NCI-H146 (cell line): ENCODE results near the gene CHST15.
"Not testable (repeated sequence)": the region's sequence is repeated elsewhere in the genome, so short reads cannot be mapped to it uniquely, and the experiment has no call there.

Source experiments
- DNase-seq: peaks from one replicate; lab custom pipeline; 2025; lab: John Stamatoyannopoulos, UW

CHST15 gene

DNA sequence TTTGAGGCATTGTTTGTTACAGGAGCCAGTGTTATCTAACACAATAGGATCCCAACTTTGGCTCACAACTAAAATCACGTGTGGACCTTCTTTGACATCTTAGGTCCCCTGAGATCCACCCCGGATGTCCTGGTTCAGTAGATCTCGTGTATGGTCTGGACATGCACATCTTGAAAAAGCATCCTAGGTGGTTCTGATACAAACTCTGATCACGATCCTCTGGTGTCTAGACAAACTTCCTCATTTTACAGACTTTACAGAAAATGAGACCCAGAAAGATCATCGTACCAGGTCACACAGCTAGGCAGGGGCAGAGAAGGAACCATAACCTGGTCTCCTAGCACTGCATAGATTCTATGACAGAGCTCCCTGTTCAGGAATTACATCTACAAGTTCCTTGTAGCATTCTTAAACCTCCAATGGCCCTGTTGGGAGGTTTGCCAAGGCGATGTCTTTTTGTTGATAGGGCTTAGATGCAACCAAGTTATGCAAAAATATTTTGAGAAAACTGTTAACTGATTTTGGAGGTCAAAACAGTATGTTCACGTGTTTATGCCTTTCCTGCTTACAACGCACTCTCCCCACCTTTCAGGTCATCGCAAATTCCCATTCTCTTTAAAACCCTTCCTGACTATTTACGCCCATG is 30.8 kb upstream of the CHST15 start:
- DNase-seq: no peak

DNA sequence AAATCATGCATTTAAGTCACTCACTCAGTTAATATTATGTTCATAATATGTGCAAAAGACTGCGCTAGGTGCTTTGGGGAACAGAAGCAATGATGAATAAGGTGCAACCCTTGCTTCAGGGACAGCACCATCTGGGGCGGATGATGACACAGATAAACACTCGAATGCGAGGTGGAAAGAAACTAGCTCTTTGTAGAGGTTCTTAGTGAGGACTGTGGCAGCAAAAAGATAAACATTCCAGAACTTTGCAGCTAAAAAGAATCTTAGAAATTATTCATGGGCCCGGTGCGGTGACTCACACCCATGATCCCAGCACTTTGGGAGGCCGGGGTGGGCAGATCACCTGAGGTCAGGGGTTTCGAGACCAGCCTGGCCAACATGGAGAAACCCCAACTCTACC is 29.8 kb upstream of the CHST15 start:
- no peak for DNase-seq

DNA sequence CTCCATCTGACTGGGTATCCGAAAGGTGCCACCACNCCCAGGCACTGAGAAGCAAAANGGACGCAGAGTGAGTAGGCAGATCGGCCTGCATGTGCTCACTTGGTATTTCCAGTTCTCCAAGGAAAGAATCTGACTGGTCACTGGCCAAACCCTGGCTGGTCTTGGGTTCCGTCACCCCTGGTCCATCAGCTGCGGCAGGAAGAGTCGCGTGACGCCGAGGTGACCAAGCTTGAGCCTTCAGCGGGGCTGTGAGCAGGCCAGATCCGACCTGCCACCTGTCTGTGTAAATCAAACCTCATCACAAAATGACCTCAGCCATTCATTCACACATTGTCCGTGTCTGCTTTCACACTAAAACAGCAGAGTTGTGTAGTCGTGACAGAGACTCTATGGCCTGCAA is 28.8 kb upstream of the CHST15 start:
- no peak for DNase-seq

DNA sequence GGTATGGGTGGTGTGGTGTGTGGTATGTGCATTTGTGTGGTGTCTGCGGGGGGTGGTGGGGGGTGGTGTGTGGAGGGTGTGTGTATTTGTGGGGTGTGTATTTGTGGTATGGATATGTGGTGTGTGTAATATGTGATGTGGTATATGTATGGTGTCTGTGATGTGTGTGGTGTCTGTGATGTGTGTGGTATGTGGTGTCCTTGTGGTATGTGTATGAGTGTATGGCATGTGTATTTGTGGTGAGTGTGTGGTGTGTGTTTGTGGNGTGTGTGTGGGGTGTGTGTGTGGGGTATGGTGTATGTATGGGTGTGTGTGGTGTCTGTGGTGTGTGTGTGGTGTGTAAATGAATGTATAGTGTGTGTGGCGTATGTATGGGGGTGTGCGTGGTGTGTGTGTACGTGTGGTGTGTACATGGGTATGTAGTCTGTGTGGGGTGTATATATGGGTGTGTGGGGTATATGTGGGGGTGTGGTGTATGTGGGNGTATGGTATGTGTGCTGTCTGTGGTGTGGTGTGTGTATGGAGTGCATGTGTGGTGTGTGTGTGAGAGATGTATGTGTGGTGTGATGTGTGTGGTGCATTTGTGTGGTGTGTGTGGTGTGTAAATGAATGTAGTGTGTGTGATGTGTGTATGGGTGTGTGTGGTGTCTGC is 27.1 kb upstream of the CHST15 start:
- DNase-seq: no peak

DNA sequence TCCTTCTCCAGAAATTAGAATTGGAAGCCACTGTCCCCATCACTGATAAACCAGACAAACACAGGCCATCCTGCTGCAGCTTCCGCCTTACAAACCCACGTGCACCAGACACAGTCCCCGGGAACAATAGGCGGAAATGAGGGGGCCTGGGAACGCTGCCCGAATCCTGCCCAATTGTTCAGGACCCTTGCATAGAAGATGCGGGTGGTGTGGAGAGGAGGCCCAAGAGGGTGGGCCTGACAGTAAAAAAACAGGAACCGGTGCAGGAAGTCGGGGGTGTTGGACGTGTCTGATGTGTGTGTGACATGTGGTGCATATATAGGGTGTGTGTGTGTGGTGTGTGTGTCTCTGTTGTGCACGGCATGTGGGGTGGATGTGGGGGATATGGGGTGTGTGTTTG is 26.5 kb upstream of the CHST15 start:
- no peak for DNase-seq

DNA sequence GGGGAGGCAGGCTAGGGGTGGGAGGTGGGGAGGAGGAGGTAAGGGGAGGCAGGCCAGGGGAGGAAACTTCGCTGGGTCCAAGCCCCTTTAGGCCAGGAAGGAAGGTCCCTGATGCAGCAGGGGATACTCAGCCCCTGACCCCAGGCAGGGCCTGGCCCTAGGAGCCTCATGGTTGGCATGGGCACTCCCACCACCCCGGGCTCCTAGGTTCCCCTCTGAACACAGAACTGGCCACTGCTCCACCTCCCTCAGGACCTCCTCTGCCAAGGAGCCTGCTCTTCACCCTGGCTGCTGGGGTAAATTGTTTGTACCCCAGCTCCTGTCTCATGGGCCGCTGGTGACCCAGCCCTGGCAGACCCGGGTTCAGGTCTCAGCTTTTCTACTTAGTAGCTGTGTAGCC is 25.8 kb upstream of the CHST15 start:
- no peak for DNase-seq

DNA sequence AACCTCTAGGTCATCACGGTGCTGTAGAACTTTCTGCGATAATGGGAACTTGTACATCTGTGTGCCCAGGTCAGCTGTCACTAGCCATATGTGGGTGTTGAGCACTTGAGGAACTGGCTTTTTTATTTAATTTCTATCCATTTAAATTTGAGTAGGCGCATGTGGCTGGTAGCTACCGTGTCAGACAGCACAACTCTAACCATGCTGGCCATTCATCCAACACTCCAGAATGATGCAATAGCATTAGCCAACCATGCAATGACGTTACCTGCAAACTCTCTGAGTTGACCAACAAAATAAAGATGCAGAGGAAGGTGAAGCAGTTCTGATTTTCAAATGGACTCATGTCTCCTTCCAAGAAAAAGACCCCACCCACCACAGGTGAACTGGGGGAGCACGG is 24.4 kb upstream of the CHST15 start:
- no peak for DNase-seq

DNA sequence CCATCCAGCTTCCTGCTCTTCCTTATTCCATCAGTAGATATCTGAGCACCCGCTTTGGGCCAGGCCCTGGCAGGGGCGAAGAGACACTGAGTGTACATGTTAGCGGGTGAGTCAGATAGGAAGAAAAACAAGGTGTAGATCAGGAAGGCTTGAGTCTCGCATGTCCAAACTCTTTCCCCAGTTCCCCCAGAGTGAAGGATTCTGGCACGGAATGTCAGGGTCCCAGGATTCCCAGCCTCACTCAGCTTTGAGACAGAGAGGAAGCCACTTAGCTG is 24.1 kb upstream of the CHST15 start:
- DNase-seq: no peak

DNA sequence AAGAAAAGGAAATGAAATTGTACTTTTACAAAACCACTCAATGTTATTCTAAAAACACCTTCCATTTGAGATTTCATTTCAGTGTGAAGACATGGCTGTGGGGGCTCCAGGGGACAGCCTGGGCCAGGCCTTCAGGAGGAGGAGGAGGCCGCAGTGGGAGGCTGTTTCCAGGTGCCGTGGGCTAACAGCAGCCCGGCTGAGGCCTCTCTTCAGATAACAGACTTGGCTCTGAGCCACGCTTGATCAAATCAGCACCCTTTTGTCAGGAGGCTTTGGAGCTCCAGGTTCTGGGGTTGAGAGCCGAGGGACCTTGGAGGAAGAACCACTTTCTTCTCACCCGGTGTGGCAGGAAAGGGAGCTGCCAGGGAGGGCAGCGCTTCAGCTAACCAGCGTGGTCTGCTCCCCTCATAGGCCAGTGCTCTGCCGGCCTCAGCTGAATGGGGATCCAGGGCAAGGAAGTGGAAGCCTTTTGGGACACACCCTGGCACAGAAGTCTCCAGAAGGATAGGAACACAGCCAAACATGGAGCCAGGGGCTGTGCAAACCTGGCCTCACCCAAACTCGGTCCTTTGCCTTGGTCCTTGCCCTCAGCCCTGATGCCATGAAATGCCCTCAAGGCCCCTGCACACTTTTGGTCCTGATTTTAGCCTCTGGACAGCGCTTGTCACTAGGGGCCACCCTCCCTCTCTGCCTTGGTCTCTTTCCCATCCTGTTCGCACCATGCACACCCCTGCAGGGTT is 23.5 kb upstream of the CHST15 start:
- peak; percentile 29 for DNase-seq

DNA sequence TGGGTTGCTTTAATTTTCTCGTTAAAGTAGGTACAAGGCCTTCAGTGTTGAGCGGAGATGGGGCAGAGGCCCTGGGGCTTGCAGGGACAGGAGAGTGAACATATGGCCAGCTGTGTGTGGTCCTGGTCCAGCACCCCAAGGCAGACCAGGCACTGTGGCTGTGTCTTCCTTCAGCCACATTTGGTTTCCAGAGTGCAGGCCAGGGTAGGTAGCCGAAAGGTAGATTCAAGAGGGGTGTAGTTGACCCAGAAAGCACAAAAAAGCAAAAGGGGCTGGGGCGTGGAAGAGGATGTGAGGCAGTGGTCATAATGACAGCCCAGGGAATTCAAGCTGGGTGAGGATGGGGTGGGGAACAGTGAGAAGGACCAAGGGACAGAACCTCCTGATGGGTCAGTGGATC is 21.3 kb upstream of the CHST15 start:
- no peak for DNase-seq

DNA sequence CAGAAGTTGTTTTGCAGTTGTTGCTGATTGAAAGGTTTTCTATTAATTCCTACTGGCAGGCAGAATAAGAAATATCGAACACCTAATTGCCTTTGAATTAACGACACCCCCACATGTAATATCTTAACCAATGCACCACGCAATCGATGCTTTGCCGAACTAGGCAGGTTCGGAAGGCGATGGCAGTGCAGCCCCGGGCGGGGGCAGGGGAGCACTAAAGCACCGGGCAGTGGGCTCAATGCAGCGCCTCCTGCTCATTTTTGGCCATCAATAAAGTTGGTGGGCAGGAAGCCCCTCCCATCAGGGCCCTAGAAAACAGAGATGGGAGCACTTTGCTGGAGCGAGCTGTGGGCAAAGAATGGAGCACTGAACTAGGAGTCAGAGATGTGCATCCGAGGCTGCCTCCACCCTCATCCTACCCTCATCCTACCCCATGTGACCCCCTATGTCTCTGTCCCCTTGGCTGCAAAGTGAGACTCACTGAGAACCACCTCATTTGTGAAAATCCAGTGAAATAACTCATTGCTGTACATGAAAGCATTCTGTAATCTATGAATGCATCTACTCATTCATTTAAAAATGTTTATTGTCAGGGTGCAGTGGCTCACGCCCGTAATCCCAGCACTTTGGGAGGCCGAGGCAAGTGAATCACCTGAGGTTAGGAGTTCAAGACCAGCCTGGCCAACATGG is 19.6 kb upstream of the CHST15 start:
- DNase-seq: no peak

DNA sequence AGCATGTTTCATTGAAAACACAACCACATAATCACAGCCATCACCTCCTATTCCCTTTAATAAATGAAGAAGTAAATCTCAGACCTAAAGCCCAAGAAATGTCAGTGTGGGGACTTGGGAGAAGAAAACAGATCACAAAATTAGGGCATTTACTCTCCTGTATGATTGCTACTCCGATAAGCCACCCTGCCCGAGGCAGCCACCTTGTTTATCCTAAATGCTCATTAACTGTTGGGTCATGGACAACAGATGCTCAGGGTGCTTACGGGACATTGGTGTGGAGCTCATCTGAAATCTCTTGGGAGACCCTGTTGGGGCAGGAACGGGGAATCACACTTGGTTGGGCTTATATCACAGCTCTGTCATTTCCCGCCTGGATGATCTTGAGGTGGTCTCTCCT is 17.5 kb upstream of the CHST15 start:
- DNase-seq: no peak

DNA sequence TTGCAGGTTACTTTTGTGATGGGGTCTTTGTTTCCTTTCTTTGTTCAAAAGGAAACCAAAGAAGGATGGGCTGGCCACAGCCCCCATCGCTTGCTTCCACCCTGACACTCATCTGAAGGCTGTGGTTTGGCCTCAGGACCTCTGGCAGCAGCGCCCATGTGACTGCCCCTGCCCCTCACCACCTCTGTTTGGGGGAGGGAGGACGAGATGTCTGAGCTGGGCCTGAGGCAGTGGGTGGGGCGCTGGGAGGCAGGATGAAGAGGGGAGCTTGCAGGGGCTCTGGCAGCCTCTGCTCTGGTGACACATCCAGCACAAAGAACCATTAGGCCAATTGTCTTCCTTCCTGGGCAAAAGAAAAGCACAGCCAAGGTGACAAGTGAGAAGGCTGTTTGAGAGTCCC is 15.9 kb upstream of the CHST15 start:
- DNase-seq: no peak

DNA sequence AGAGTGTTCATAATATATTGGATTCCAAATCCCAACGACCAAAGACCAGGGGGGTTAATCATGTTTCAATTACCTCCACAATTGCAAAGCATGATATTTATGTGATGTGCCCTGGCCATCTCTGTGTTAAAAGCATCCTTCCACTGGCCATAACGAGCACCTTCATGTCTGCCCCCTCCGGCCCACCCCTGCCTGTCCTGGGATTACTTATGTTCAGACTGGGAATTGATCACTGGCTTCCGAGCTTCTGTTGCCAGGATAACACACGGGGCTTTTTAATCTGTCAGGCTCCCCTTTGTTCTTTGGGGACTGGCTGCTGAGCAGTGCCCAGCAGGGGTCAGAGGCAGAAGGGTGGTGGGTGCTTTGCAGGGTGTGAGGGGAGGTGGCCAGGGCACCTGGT is 13.7 kb upstream of the CHST15 start:
- peak; percentile 60 for DNase-seq

DNA sequence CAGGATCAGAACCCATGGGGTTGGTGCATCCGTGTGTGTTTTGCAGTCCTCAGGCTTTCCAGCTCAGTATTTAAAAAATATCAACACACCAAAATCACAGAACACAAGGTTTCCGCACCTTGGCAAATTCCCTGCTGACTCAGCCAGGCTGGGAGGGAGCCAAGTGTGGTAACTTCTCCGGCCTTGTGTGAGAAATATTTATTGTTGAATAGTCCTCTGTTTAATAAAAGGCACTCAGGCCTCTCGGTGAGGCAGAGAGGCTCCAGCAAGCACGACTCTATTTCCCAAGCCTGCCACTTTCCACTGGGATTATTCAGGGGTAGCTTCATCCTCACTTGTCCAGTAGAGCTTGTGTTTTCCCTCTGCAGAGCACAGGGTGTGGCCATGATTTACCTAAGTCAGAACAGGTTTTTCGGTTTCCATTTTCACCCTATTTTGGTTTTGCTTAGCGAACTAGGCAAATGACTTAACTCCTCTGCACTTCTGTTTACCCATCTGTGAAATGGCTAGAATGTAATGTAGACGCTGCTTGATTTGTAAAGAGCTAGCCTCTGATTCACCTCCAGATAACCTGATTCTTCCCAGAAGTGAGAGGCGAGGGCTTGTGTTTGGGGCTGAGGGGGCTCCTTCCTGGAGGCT is 13.0 kb upstream of the CHST15 start:
- DNase-seq: no peak

DNA sequence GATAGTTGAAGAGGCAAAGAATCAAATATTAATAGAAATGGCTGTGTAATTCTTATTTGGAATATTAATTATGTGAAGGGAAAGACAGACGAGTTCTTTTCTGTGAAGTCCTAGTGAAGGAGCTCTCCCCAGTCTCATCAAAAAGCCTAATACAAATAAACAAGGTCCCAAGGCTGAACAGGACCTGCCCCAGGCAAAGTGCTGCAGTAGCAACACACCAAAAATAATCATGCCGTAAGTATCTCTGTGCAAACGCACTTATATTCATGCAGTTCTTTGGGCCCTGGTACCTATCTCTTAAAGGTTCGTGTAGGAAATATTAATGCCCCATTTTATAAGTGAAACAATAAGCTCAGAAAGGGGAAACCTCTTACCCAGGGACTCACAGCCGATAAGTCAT is 12.2 kb upstream of the CHST15 start:
- DNase-seq: no peak

DNA sequence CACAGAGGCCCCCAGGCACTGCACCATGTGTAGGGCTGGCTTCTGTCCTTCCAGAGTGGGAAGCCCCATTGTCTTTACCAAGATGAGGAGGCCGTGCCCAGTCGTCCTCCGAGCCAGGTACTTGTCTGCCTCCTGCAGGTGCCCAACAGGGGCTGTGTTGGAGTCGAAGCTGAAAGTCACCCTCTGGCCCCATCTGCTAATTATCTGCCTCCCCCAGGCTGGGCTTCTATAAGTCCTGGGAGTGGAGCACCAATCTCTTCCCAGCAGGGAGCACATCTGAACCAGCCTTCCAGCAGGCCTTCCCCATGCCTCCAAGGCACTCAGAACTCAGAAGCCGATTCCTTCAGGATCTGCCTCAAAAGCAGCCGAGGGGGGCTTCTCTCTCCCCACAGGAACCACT is 11.6 kb upstream of the CHST15 start:
- no peak for DNase-seq

DNA sequence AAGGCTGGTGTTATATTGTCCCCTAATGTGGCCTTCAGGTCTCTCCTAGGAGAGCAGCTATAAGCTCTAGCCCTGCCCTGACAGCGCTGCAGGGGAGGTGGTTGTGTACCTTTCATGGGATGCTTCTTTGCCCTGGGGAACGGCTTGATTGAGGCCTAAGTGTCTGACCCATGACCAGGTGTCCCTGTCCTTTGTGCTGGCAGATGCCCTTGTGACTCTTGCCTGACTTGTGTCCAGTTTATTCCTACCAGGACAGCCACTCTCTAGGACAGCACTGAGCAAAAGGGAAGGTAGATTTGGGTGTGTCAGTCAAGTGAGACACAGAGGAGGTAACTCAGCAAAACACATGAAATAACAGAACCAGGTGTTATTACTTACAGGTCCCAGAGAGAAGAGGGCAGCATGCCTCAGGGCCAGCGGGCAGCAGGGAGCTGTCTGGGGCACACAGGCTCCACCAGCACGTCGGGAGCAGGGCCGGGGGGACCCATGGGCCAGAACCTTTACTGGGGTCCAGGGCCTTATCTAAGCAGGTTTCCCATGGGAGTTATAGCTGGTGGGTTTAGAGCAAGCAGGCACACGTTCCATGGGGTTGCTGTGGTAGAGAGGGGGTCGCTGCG is 10.7 kb upstream of the CHST15 start:
- DNase-seq: no peak

DNA sequence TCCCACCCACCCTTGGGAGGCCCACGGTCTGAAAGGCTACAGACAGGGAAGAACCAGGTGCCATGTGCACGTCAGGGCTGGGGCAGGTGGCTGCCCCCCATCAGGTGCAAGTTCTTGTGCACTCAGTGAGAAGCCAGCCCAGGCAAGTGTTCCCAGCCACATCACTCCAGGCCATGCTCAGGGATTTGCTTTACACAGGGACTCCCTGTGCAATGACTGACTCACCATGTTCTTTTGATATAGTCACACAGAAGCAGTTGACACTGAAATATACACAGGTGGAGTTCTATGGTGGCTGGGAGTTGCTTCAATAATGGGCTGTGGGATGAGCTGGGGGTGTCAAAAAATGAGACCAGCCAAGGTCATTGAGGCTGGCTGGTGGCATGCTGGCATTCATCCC is 8.0 kb upstream of the CHST15 start:
- DNase-seq: no peak

DNA sequence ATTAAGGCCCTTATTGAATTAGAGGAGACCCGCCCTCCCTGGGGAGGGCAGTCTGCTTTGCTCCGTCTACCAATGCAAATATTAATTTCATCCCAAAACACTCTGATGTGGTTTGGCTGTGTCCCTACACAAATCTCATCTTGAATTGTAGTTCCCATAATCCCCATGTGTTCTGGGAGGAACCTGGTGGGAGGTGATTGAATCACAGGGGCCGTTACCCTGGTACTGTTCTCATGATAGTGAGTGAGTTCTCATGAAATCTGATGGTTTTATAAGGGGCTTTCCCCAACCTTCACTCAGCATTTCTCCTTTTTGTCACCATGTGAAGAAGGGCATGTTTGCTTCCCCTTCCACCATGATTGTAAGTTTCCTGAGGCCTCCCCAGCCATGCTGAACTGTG is 7.3 kb upstream of the CHST15 start:
- DNase-seq: not testable (repeated sequence)

DNA sequence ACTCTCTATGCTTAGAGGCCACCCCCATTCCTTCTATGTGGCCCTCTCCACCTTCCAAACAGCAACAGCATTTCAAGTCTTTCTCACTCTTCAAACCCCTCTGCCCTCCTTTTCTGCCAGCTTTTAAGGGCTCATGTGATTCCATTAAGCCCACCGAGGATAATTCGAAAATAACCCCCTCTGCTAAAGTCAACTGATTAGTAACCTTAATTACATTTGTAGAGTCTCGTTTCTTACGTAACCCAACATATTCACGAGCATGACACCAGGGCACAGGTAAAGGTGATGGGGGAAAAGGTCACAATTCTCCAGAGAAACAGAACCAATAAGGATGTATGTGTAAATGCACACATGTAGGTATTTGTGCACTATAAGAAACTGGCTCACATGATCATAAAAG is 6.7 kb upstream of the CHST15 start:
- DNase-seq: no peak

DNA sequence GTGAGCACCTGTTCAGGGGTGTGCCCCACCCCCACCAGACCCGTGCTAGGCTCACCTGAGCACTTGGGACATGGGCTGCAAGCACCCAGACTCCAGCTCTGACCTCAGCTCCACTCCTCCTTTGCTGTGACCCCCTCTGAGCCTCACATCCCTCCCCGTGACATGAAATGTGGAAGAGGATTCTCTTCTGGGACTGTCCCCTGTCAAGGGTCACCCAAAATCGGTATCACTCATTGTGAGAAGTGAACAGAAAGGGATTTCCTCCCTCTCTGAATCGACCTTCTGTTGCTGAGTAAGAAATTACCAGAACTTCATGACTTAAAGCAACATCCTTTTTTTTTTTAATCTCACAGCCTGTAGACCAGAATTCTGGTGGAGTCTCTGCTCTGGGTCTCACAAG is 6.2 kb upstream of the CHST15 start:
- no peak for DNase-seq
